NOMO-1 treated with DMSO at 0.1 percent for 48 hours (cell line): ENCODE measurements around the gene PRKN.
A peak's percentile ranks its signal among the peaks of the same experiment; 100 is the strongest.

Experiments used
- DNase-seq: peaks from one replicate; lab custom pipeline; 2025; ENCODE audit not compliant: unreplicated experiment; lab: John Stamatoyannopoulos, UW

Gene PRKN

DNA sequence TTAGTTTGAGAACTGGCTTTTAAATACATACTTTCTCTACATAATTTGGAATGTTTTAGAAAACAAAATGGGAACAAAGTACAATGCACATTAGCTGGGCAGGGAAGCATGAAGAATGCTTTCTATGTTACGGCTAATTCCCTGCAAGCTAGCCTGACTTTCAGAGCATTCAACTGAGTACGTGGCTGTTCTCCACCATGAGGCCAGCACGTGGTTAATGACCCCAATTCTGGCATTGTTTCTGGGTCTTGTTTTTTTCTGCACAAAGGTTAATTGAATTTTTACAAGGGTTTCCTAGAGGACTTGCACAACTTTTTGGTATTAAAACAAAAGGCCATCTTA lies 1245.1 kb downstream of the PRKN start:
- DNase-seq: no peak

DNA sequence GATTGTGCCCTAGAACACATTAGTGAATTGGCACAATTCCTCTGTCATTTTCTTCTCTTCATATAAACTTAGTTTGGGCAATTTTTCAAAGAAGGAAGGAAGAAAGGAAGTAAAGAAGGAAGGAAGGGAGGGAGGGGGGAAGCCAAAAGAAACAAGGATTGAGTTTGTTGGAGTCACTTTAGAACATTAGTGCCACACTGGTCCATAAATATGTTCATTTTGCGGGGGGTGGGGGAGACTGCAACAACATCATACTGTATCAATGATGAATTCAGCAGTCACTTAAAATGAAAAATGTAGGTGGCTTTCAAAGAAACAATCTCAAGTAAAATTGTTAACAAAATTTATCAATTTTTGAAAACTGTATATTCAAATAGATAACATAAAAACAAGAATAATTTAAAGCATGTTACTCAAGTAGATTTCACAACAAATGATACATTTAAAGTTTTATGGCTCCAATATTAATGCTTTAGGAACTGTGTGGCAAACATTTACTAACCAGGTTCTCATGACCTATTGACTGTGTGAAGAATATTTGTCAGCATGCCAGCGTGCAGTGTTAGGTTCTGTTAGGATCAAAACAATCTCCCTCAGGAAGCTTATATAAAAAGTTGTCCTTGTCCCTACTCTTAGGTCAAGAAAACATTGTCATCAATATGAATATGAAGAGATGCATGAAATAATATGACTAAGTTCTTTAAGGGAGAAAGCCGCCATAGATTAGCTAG lies 1245.6 kb downstream of the PRKN start:
- no peak for DNase-seq

DNA sequence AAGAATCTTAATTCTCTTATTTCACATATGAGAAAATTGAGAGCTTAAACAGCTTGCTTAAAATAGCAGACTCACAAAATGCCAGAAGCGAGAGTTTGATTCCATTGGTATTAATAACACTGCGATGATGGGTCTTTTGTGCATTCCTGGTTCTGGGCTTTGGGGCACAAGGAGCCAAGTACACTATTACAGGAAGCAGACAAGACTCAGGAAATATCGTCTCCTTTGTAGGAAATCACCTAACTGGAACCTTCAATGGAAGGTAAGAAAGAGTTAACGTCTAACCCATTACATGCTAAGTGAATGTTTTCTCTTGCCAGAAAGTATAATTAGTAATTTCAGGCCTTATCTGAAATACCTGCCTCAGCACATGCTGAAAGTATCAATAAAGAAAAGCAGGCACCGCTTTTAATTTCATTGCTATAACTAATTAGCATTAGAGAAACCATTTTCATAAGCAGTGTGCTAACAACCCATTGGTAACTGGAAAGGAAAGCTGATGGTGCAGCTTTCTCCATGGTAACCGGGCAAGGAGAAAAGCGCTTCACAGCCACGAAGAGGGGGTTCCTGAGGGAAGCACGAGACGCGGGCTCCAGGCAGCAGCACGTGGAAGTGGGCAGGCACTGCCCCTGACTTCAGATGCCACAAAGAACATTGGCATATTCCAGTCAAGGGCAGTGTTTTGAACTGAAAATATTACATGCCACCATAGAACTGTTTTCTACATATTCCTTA lies 1247.0 kb downstream of the PRKN start:
- DNase-seq: no peak

DNA sequence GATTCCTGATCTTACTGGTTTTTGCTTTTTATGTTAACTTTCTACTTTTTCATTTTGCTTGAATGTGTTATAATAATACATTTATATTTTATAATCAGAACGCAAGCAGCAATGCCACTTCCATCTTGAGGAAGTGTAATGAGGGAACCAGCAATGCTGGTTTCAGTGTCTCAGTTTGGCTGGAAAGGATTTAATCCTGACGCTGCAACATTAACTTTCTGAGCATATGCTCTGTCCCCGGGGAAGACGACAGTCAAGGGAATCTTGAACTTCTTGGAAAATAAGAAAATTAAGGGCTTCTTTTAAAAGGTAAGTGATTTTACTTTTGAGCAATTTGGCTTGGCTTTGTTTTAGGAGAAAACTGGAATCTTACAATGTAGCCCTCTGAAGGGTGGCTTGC lies 1248.2 kb downstream of the PRKN start:
- DNase-seq: no peak

DNA sequence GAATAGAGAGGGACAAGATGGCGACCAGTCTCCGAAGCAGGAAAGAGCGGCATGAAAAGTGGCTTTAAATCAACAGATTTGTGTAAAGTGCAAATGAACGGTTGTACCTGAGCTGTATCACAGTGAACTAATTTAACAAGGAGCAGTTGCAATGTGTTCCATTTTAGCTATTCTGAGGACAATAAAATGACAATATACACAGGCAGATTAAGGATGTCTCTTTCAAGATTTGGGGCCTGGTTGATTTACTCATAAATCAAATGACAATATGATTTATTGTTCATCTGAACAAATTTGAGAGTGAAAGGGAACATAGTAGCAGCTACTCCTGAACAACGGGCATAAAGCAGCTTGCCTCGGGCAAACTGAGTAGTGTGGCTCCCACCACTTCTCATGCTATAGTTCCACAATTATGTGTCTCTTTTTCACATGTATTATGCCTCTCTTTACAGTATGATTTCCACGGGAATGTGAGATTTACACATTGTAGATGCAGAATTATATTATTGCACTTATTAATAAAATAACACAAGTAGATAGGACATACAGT lies 1249.6 kb downstream of the PRKN start:
- DNase-seq: no peak

DNA sequence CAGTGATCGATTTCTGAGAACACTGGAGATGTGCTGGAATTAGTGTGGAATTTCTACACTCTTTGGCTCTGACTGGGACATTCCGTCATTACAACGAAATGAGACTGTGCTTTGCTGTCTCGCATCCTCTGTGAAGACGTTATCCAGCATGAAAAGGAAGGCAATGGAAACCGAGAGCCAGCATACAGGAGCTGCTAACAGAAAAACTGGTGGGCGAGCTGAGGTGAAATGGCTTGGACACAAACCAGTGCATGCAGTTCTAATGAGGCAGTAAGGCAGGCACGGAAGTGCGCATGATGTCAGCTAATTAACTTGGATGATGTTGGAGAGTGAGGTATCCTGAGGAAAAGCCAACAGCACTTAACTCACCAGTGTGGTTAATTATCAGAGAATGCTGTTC lies 1250.9 kb downstream of the PRKN start:
- no peak for DNase-seq

DNA sequence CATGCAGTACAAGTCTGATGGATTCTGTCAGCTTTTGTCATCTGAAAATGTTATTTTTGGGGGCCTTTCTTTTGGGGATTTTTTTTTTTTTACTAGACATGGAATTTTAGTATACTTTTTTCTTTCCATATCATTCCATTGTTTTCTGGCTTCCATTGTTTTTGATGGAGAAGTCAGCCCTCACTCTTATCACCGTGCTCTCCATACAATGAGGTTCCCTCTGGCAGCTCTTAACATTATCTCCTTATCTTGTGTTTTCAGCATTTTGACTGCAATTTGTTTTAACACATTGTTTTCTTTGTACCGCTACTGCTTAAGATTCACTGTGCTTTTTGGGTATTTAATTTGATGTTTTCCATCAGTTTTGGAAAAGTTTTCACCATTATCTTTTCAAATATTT lies 1262.2 kb downstream of the PRKN start:
- DNase-seq: no peak

DNA sequence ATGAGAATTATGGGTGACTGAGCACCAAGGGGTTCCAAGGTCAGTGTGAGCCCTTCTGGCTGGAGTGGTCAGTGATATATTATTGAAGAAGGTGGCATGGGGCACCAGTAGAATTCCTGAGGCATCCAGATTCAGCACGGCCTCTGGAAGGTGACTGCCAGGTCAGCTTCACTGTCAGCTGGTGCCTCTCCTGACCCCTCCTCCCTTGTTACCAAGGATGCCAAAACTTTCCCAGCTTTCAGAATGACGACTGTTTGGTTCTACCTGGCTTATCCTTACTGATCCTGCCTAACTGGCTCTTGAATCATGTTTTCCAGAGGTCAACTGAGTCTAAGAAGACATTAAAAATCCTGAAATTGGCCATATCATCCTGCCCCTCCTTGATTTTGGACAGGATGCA lies 1264.5 kb downstream of the PRKN start:
- no peak for DNase-seq

DNA sequence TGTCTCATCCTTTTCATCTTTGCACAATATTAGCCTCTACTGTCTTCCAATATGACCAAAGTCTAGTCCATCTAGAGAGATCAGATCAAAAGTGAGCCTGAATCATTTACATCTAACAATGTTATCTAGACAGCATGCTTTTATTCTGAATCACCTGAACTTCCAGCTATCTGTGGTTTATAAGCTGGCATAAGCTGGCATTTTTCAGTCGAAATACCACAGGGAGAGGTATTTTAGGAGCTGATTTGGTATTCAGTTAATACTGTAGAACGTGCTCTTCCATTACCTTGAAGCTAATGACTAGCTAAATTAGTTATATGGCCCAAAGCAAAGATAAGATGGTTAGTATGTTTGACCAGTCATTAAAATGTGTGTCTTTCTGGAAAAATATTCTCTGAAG lies 1265.4 kb downstream of the PRKN start:
- no peak for DNase-seq

DNA sequence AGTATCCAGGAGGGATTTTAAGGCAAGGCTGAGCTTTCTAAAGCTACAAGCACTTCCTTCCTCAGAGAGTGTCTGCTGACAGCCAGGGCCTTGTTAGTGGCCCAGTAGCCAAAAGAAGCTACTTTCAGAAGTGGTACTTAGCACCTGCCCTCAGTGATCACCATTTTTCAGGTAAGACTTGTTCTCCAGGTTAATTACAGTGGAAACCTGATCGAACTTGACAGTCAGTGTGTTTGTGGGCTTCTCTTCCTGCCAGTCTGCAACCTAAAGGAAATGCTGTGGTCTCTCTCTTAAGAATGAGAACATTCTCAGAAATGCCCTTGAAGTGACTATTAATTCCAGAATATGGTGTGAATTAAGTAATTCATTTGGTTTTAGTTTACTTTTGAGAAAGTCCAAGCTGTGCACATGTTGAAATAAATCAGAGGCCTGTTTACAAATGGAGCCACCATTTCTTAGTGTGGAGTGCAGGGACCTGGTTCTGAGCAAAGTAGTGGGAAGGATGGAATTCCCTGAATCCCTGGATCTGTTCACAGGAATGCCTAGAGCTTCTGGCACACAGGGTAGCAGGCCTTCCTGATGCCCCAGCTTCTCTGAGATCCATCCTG lies 1268.5 kb downstream of the PRKN start:
- no peak for DNase-seq

DNA sequence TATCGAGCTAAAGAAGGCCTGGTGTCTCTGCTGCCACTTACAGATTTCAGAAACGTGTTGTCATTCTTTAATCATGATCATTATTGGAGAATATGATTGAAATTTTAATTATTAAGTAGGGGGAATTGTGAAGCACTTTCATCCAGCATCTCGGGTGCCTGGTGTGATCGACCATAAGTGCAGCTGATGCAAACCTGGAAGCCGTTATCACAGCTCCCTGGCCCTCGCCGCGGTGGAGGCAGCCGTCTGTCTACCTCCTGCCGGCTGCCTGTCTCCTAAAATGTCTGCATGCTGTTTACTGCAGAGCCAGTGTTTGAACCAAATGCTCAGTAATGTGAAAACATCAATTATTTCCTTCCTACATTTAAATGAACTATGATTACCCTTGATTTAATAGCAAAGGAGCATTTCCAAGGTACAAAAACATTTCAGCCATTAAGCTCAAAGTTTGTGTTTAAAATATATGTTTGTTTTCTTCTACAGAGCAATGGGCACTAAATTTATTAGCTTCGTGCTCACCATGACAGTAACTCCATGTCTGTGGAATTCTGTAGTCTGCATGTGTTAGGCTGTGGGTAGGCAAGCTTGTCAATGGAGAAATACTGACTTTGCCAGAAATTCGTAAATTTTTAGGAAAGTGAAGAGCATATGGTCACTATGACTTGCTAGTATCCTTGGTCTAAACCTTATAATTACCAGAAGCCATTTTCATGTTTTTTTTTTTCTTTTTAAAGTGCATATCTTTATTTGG lies 1269.2 kb downstream of the PRKN start:
- DNase-seq: no peak

DNA sequence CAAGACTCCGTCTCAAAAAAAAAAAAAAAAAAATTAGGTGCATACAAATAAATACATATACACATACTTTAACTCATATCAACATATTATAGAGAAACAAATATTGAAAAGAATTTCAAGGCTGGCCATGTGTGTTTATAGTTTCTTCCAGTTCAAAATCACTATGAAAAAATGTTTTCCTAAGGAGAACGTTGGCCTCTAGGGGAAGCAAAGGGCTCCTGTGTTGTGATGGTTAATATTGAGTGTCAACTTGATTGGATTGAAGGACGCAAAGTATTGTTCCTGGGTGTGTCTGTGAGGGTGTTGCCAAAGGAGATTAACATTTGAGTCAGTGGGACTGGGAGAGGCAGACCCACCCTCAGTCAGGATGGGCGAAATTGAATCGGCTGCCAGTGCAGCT lies 1271.7 kb downstream of the PRKN start:
- no peak for DNase-seq

DNA sequence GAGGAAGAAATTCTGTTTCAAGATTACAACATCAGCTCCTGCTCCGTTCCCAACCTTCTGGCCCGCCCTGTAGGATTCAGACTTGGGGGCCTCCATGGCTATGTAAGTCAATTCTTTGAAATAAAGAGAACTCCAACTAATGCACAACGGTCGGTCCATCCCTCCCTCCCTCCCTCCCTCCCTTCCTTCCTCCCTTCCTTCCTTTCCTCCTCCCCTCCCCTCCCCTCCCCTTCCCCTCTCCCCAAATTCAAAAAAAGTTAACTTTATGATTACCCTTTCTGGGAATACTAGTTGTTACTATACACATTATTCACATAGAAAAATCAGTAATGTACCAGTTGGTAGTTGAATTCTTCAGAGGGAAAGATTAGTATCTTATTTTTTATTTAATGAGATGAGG lies 1274.0 kb downstream of the PRKN start:
- no peak for DNase-seq

DNA sequence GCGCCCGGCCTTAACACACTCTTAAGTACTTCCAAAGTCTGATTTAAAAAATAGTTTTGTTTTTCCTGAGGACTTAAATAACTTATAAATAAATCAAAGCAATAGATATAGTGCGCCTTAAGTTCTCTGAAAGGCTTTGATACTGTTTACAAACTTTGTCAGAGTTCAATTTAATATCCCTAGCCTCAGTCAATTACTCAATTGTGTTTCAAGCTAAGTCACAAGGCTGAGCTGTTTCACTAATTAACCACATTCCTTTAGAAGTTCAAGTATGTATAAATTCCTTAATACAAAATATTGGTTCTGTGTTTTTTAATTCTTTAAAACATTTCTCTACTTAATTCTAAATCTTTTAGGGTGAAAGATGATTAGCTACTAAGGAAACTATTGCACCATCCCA lies 1275.3 kb downstream of the PRKN start:
- no peak for DNase-seq

DNA sequence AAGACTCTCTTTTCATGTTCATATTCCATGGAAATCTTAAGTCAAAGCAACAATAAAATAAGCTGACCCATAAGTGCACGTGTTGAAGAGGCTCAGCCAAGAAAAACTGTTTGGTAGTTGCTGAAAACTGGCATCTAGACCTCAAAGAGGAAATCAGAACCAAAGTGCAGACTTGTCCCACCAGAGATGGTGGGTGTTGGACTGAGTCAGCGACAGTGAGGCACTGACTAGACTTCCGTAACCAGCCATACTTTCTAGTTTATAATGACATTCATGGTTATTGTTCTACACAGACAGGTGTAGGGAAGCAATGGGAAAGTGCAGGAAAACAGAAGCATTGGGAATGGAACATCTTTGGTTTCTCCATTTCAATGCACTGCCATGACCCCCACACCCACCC lies 1278.0 kb downstream of the PRKN start:
- no peak for DNase-seq

DNA sequence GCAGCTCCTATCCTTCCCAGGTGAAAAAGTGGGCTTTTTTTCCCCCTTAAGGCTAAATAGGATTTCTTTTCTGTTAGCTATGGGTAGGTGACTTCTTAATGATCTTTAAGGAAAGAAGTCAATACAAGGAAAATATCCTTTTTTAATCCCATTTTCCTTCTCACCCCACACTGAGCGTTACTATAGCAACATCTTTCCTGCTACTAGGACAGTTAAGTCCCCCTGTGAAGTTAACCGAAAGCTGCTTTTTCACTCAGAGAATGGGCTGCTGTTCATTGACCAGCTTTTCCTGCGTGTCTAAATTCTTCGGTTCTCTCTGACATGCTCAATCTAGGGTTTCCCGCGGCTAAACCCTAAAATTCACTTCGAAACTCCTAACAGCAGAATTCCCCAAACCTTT lies 1280.6 kb downstream of the PRKN start:
- DNase-seq: no peak

DNA sequence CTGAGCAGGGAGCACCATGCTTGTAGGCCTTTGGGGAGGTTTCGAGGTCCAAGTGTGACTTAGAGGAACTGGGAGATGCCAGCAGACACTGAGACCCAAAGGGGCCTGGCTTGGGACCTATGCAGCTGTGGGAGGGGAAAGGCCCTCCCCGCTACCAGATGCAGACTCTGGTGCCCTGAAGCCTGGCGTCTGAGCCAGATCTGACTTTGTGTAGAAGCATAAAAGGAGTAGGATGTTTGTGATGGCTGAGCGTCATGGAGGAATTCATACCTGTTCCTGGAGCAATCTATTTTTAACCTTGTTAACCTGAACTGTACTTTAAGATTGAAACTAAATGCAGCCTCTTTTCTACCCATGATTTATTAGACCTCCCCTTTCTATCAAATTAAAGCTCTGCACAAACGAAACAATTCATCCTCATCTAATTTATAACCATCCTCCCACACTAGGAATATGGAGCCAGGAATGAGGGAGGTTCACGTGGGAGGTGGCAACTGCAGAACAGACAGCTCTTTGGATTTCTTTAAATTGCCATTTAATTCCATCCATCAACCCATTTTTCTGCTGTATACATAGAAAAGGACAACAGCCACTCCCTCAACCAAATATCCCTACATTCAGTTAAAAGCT lies 1281.2 kb downstream of the PRKN start:
- DNase-seq: no peak

DNA sequence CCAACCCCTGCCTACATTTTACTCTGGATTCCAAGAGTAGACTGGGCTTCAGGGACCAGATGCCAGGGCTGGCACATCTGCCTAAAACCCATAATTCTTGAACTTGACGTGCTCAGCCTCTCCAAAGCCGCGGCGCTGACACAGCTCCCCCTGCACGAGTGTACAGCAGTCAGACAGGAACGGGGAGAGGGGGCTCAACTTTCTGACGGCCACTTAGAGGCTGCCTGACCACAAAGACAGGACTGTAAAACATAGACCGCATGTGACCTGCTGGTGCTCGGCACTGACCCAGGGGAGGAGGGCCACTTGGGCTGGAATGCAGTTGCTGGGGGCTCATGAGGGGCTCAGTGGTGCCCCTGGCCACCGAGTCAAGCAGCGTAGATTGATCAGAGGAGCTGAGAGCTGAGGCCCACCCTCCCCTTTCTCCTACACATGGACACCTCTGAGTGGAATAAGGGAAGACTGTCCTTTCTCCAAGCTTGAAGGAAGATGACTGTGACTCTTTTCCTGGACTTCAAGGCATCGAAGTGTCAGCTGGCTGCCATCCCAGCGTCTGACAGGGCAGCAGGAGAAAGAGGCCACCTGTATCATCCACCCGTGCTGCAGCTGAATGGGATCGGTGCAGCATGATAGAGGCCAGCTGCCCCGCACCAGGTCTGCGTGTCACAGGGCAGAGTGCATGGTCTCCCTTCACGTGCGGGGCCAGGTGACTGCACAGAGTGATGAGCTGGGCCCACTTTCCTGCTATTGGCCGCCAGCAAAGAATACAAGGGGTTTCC lies 1282.4 kb downstream of the PRKN start:
- DNase-seq: no peak

DNA sequence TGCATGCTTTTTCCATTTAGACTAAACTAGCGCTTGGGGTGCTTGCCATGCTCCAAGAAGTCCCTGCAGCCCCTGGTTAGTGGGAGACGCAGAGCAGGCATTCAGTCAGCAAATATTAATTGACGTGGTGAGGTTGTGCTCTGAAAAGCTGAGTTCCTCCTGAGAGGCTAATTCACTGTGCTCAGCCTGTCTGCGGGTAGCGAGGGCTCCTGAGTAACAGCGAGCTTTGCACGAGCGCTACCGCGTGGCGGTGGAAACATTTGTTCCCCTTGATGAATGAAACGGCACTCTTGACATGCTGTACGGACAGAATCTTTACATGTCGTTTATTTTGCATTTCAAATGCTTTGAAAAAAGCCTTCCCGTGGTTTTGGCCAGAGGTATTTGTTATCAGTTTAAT lies 1283.1 kb downstream of the PRKN start:
- peak; percentile 15 for DNase-seq

DNA sequence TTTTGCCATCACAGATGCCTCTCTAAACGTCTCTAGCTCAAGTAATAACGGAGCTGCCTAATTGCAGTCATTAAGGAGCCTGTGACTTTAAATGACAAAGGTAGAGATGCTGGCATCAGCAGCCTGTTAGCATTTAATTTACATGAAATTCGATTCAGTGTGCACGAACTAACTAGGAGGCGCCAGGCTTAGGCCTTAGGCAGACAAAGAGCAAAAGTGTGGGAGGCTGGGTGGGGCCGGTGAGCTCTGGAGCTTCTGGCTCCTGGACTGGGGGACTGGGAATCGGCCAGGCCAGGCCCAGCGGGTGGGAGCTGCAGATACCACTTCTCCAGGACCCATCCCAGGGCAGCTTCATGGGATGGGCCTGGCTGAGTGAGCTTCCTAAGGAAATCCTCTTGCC lies 1283.7 kb downstream of the PRKN start:
- DNase-seq: no peak
